Smooth muscle cell (in vitro differentiated cells): Measurements from ENCODE around the gene KLK3. TPM values are rescaled to one million over a fixed set of nuclear protein-coding genes. Genes with fewer than 3 reads are reported as not detected.

Experiments used
- DNase-seq: peaks from one replicate; lab custom pipeline; 2025; ENCODE audit not compliant: unreplicated experiment; lab: John Stamatoyannopoulos, UW
- H2AFZ ChIP-seq: fragments of 200-600 bp; sonication (generic); 2 replicates; pipeline ENCODE4 v1.6.0; 2016; ENCODE audit warnings: antibody characterized with exemption, low read depth, mild to moderate bottlenecking
- H3F3A ChIP-seq: fragments of 200-600 bp; sonication (generic); 2 replicates; pipeline ENCODE4 v1.6.0; 2017; ENCODE audit warnings: antibody characterized with exemption, low read depth
- H3K27ac ChIP-seq: fragments of 200-600 bp; sonication (generic); 2 replicates; pipeline ENCODE4 v1.5.1; 2016; ENCODE audit warnings: low read depth, mild to moderate bottlenecking
- H3K27me3 ChIP-seq: fragments of 200-600 bp; sonication (generic); 2 replicates; pipeline ENCODE4 v1.6.1; 2016; ENCODE audit warnings: low read depth, mild to moderate bottlenecking
- H3K36me3 ChIP-seq: fragments of 200-600 bp; sonication (generic); 2 replicates; pipeline ENCODE4 v1.5.1; 2016; ENCODE audit warnings: low read depth
- H3K4me1 ChIP-seq: fragments of 200-600 bp; sonication (generic); 2 replicates; pipeline ENCODE4 v1.5.1; 2016; ENCODE audit warnings: low read depth
- H3K4me2 ChIP-seq: fragments of 200-600 bp; sonication (generic); 2 replicates; pipeline ENCODE4 v1.6.0; 2016; ENCODE audit warnings: mild to moderate bottlenecking
- H3K4me3 ChIP-seq: fragments of 200-600 bp; sonication (generic); 2 replicates; pipeline ENCODE4 v1.5.1; 2016; ENCODE audit warnings: mild to moderate bottlenecking
- H3K79me2 ChIP-seq: fragments of 200-600 bp; sonication (generic); 2 replicates; pipeline ENCODE4 v1.6.0; 2016; ENCODE audit warnings: low read depth, mild to moderate bottlenecking
- H3K9ac ChIP-seq: fragments of 200-600 bp; sonication (generic); 2 replicates; pipeline ENCODE4 v1.6.0; 2016; ENCODE audit warnings: low read depth
- H3K9me3 ChIP-seq: fragments of 200-600 bp; sonication (generic); replicated peaks from 2 replicates; pipeline ENCODE4 v1.5.1; 2016; ENCODE audit warnings: low read depth
- H4K20me1 ChIP-seq: fragments of 200-600 bp; sonication (generic); 2 replicates; pipeline ENCODE4 v1.6.0; 2016; ENCODE audit warnings: low read depth
- WGBS: methylation state at CpG from one replicate; pipeline ENCODE4 v1.1.7; 2016; ENCODE audit warnings: low lambda C conversion rate; 5-methylcytosine and 5-hydroxymethylcytosine counted together
- polyA plus RNA-seq: library from polyadenylated mRNA; unstranded; fragments of >200 nt; fragmentation: Nextera tagmentation; extraction: Ambion mirVana; gene quantifications from 2 replicates; pipeline ENCODE4 v1.2.1, GENCODE V29; 2016
- total RNA-seq: library from RNA; depleted of rRNA; stranded (reverse); fragments of >200 nt; gene quantifications from 2 replicates; pipeline ENCODE4 v1.2.3, GENCODE V29; 2014
- TF ChIP-seq, protein P1 (sequence below): fragments of 200-600 bp; sonication (generic); IDR thresholded peaks from 2 replicates; pipeline ENCODE4 v1.5.1; 2017; ENCODE audit warnings: borderline replicate concordance, mild to moderate bottlenecking, antibody characterized with exemption; ENCODE audit not compliant: insufficient read depth, poor library complexity, severe bottlenecking

Gene KLK3
- total and polyA plus RNA-seq, 2 experiments from 2014 or later, result not detected

DNA sequence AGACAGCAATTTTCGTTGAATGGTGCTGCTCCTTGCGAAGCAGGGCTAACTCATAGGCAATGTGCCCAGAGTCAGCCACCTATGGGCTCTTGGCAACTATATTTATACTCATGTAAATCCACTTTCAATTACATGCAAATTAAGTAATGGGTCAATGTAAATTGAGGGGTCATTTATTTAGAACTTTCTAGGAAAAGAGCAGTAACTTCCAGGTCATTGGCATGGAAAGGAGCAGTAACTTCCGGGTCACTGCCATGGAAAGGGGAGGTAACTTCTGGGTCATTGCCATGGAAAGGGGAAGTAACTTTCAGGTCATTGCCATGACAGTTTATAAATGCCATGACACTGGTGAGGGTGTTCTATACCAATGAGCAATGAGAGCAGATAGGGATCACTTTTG, 44.9 kb downstream of the KLK3 start:
- Histone ChIP-seq H3K4me3 (no peak overlapping the region), H3K27me3 (no peaks in the 10 kb centered on the region), H3K4me1 (no peaks in the 10 kb centered on the region), H3K4me2 (no peak overlapping the region), H3K9ac (peak overlapping the region; percentile 2), H3K36me3 (no peaks in the 10 kb centered on the region), H3K79me2 (no peaks in the 10 kb centered on the region), H3K9me3 (no peaks in the 10 kb centered on the region), H3K27ac (peak overlapping the region; percentile 65), H2AFZ (no peak overlapping the region), H3F3A (no peaks in the 10 kb centered on the region), H4K20me1 (no peaks in the 10 kb centered on the region)
- TF ChIP-seq, protein P1, sequence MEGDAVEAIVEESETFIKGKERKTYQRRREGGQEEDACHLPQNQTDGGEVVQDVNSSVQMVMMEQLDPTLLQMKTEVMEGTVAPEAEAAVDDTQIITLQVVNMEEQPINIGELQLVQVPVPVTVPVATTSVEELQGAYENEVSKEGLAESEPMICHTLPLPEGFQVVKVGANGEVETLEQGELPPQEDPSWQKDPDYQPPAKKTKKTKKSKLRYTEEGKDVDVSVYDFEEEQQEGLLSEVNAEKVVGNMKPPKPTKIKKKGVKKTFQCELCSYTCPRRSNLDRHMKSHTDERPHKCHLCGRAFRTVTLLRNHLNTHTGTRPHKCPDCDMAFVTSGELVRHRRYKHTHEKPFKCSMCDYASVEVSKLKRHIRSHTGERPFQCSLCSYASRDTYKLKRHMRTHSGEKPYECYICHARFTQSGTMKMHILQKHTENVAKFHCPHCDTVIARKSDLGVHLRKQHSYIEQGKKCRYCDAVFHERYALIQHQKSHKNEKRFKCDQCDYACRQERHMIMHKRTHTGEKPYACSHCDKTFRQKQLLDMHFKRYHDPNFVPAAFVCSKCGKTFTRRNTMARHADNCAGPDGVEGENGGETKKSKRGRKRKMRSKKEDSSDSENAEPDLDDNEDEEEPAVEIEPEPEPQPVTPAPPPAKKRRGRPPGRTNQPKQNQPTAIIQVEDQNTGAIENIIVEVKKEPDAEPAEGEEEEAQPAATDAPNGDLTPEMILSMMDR, result no peak
- 92% methylated on average over 3 of the region's 3 CpGs for WGBS
- no peak for DNase-seq

DNA sequence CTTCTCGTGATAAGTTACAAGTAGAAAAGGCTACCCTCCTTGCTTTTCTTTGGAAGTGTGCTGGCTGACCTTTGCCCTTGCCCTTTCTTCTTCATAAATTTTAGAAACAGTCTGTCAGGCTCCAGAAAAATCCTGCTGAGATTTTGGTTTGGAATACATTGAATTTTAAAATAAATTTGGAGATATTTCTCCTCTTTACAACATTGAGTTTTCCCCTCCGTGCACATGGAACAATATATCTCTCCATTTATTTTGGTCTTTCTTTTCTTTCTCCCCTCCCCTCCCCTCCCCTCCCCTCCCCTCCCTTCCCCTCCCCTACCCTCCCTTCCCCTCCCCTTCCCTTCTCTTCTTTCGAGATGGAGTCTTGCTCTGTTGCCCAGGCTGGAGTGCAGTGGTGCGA, 47.9 kb downstream of the KLK3 start:
- TF ChIP-seq, protein P1, result no peak
- no peaks in the 10 kb centered on the region for H3K9me3 ChIP-seq
- no peak overlapping the region for H3K27ac ChIP-seq
- H3K4me1 ChIP-seq, result no peaks in the 10 kb centered on the region
- WGBS, result 78% methylated on average over 2 of the region's 4 CpGs
- no peak overlapping the region for H3K4me2 ChIP-seq
- no peak overlapping the region for H2AFZ ChIP-seq
- no peaks in the 10 kb centered on the region for H3K79me2 ChIP-seq
- no peaks in the 10 kb centered on the region for H3K36me3 ChIP-seq
- H3K4me3 ChIP-seq, result no peak overlapping the region
- H3K27me3 ChIP-seq, result peaks cover 3% of the 10 kb centered on the region
- no peak for DNase-seq
- no peak overlapping the region for H3K9ac ChIP-seq
- H3F3A ChIP-seq, result no peaks in the 10 kb centered on the region
- no peaks in the 10 kb centered on the region for H4K20me1 ChIP-seq

DNA sequence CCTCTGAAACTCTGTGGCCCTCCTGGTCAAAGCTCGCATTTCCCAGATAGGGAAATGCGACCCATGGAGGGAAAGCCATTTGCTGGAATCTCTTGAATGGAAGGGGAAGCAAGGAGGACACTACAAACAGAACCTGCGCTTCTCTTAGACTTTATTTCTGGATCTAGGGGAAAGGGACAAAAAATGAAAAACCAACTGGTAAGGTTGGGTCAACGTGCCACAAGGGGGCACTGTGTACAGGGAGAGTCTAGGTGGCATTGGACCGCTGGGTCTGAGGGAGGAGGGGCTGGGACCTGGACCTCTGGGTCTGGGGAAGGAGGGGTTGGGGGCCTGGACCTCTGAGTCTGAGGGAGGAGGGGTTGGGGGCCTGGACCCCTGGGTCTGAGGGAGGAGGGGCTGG, 51.5 kb downstream of the KLK3 start:
- Histone ChIP-seq H3K4me1 (no peaks in the 10 kb centered on the region), H2AFZ (no peak overlapping the region), H3K36me3 (no peaks in the 10 kb centered on the region), H3K9ac (no peak overlapping the region), H3K4me3 (no peak overlapping the region), H3K4me2 (no peak overlapping the region), H3F3A (no peaks in the 10 kb centered on the region), H3K79me2 (no peaks in the 10 kb centered on the region), H4K20me1 (no peaks in the 10 kb centered on the region), H3K27me3 (peaks cover 38% of the 10 kb centered on the region), H3K9me3 (no peaks in the 10 kb centered on the region), H3K27ac (no peak overlapping the region)
- TF ChIP-seq, protein P1, result peak; percentile 41
- WGBS, result 16% methylated on average over 5 of the region's 5 CpGs
- no peak for DNase-seq

DNA sequence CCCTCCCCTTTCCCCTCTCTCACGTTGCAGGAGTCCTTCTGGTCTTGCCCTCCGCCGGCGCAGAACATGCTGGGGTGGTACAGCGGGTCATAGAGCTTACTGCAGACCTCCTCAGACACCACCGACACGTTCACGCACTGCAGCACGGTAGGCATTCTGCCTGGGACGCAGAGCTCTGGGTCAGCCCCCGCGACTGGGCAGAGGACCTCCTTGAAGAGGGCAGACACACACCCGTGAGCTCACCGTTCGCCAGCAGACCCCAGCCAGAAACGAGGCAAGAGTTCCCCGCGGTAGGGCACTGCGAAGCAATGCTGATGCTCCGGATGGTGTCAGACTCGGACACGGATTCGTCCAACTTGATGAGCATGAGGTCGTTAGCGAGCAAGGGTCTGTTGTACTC, 53.6 kb downstream of the KLK3 start:
- H3K27ac ChIP-seq, result no peak overlapping the region

More for the DNA sequence above, 53.6 kb downstream of the KLK3 start:
- Histone ChIP-seq H3K36me3 (no peaks in the 10 kb centered on the region), H3K27me3 (peaks cover 56% of the 10 kb centered on the region), H3K4me2 (no peak overlapping the region), H3K9ac (no peak overlapping the region), H3F3A (no peaks in the 10 kb centered on the region), H3K79me2 (no peaks in the 10 kb centered on the region), H3K4me3 (no peak overlapping the region), H2AFZ (no peak overlapping the region), H4K20me1 (no peaks in the 10 kb centered on the region), H3K4me1 (no peaks in the 10 kb centered on the region), H3K9me3 (no peaks in the 10 kb centered on the region)
- no peak for DNase-seq
- WGBS, result 88% methylated on average over 25 of the region's 25 CpGs
- TF ChIP-seq, protein P1, result no peak
